ENCODE results near the gene CLIP2.
A peak's percentile ranks its signal among the peaks of the same experiment; 100 is the strongest.

CLIP2 gene

GRCh38 chr7:74443543-74444247, 154.5 kb downstream of the CLIP2 start:
- TF ChIP-seq, protein P1, sequence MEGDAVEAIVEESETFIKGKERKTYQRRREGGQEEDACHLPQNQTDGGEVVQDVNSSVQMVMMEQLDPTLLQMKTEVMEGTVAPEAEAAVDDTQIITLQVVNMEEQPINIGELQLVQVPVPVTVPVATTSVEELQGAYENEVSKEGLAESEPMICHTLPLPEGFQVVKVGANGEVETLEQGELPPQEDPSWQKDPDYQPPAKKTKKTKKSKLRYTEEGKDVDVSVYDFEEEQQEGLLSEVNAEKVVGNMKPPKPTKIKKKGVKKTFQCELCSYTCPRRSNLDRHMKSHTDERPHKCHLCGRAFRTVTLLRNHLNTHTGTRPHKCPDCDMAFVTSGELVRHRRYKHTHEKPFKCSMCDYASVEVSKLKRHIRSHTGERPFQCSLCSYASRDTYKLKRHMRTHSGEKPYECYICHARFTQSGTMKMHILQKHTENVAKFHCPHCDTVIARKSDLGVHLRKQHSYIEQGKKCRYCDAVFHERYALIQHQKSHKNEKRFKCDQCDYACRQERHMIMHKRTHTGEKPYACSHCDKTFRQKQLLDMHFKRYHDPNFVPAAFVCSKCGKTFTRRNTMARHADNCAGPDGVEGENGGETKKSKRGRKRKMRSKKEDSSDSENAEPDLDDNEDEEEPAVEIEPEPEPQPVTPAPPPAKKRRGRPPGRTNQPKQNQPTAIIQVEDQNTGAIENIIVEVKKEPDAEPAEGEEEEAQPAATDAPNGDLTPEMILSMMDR (IDR thresholded peaks at IDR 0.05; ENCODE audit: insufficient read depth, low read depth, low read length, missing control alignments) = no peak
- DNase-seq (ENCODE audit: low read depth) = no peak
- no peak overlapping the region for H3K4me3 ChIP-seq (ENCODE audit: low read length)

DNA sequence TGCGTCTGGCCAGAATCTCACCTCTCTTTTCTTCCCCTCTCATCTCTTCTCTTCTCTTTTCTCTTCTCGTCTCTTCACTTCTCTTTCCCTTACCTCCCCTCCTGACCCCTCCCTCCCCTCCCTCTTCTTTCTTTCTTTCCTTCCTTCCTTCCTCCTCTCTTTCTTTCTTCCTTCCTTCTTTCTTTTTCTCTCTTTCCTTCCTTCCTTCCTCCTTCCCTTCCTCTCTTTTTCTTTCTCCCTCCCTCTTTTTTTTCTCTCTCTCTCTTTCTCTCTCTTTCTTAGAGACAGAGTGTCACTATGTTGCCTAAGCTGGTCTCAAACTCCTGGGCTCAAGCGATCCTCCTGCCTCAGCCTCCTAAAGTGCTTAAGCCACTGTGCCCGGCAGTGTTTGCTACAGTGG, 159.9 kb downstream of the CLIP2 start:
- TF ChIP-seq, protein P1 (IDR thresholded peaks at IDR 0.05; ENCODE audit: insufficient read depth, low read depth, low read length, missing control alignments) = no peak
- H3K4me3 ChIP-seq (ENCODE audit: low read length) = no peak overlapping the region
- no peak for DNase-seq (ENCODE audit: low read depth)

DNA sequence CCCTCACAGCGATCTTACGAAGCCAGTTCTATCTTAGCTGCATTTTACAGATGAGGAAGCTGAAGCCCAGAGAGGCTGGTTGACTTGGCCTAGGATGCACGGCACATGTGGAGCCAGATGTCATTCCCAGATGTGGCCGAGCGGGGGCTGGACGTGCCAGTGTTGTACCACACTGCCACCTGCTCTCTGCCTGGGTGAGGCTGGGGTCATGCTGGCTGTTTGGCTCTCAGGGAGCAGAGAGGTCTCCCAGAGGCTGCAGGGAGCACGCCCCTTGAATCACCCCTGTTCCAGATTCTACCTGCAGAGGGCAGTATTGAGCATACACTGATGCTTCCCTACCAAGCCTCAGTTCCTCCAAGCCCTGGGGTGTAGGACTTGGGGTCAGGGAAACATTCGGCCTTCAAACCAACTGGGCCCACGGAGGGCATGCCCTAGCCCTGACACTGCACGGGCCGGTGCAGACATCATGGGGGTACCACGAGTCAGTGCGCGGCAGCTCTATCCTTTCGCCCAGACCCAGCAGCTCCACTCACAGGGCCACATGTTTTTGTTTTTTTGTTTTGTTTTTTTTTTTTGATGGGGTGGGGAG, 160.7 kb downstream of the CLIP2 start:
- TF ChIP-seq, protein P1 (IDR thresholded peaks at IDR 0.05; ENCODE audit: insufficient read depth, low read depth, low read length, missing control alignments) = peak; percentile 84
- H3K4me3 ChIP-seq (ENCODE audit: low read length) = no peak overlapping the region
- peak; percentile 57 for DNase-seq (ENCODE audit: low read depth)

DNA sequence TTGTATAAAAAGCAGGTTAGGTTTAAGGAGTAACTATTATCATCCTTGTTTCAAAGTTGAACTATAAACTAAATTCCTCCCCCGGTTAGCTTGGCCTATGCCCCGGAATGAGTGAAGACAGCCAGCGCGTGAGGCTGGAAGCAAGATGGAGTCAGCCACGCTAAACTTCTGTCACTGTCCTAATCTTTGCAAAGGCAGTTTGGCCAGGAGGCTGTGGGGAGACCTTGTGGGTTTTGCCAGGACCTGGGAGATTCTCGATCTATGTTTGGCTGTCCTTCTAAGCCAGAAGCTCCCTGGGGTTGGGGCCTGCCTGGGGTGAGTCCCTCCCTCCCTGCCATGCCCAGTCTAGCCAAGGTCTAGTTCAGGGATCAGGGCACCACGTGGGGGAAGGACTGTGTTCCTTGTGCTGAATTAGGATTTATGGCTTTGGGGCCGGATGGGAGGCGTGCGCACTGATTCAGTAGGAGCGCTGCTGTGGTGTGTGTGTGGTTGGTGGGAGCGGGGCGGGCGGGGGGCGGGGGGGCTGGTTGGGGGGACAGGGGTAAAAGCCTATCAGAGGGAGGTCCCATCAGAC, 163.6 kb downstream of the CLIP2 start:
- H3K4me3 ChIP-seq (ENCODE audit: low read length) = peak overlapping the region; percentile 65
- TF ChIP-seq, protein P1 (IDR thresholded peaks at IDR 0.05; ENCODE audit: insufficient read depth, low read depth, low read length, missing control alignments) = no peak
- peak; percentile 16 for DNase-seq (ENCODE audit: low read depth)

DNA sequence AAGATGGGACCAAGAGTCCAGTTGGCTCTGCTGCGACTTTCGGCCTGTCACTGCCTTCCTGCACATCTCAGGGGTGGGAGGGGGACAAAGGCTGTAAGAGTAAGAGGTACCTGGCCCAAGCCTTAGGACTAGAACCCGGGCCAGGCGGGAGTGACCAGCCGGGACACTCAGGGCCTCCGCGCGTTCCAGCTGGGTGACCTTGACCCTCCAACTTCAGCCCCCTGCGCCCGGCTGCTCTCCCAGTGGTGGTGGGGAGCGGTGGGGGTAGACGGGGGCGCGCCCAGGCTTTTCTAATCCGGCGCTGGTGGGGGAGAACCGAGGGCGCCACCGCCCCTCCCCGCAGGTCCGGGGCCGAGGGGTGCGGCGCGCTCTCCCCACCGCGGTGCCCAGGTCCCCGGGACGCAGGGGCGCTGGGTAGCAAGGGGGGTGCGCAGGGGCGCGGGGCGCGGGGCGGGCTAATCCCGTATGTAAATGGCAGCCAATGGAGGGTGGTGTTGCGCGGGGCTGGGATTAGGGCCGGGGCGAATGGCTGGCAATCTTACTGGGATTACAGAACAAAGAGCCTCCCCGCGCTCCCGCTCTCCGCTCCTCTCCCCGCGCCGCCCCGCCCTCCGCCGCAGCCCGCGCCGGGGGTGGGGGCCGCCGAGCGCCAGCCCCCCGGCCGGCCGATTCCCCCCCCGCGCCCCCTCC, 164.3 kb downstream of the CLIP2 start, which contains the start of gene GTF2IRD1:
GTF2IRD1 (plus strand) TSS at position 585 of the 690 bp plus-strand sequence. CDS start 54,175 bp downstream, outside the sequence.
- DNase-seq (ENCODE audit: low read depth) = peak; percentile 77
- H3K4me3 ChIP-seq (ENCODE audit: low read length) = peak within 1 kb of the TSS; percentile 65
- TF ChIP-seq, protein P1 (IDR thresholded peaks at IDR 0.05; ENCODE audit: insufficient read depth, low read depth, low read length, missing control alignments) = no peak

DNA sequence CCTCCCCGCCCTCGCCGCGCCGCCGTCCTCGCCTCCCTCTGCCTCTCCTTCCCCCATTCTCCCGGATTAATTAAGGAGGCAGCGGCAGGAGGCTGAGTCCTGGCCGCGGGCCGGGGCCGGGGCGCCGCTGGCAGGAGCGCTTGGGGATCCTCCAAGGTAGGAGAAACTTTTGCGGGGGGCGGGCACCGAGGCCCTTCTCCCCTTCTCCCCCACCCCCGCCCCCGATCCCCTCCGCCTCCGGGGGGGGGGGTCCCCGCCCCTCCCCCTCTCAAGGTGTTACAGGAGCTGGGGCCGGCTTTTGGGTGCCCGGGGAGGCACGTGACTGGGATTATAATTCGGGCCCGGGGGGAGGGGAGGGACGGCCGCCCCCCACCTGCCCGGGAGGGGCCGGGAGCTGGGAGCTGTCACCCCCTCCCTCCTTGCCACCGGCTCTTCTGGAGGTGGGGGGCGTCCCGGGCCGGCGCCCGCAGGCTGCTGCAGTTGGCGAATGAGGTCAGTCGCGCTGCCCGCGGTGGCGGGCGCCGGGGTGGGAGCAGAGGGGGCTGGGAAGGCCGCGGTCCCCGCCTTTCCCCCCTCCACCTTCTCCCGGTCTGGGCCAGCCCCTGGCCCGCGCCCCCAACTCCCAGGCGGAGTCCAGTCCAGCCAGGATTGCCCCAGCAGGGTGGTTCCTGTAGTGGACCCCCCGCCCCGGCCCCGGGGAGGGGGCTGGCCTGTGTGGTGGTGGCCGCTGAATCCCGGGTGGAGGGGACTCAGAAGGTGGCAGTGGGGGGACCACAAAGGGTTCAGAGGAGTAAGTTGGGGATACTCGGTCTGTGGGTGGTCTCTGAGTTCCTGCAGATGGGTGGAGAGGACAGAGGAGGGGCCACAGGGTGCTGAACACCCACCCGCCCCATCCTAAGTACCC, 165.1 kb downstream of the CLIP2 start:
- TF ChIP-seq, protein P1 (IDR thresholded peaks at IDR 0.05; ENCODE audit: insufficient read depth, low read depth, low read length, missing control alignments) = no peak
- H3K4me3 ChIP-seq (ENCODE audit: low read length) = peak overlapping the region; percentile 65
- no peak for DNase-seq (ENCODE audit: low read depth)

Measured in epithelial cell of esophagus (primary cell).